ENCODE data around the gene VGLL4.
"Not testable (repeated sequence)": the region's sequence is repeated elsewhere in the genome, so short reads cannot be mapped to it uniquely, and the experiment has no call there.

DNA sequence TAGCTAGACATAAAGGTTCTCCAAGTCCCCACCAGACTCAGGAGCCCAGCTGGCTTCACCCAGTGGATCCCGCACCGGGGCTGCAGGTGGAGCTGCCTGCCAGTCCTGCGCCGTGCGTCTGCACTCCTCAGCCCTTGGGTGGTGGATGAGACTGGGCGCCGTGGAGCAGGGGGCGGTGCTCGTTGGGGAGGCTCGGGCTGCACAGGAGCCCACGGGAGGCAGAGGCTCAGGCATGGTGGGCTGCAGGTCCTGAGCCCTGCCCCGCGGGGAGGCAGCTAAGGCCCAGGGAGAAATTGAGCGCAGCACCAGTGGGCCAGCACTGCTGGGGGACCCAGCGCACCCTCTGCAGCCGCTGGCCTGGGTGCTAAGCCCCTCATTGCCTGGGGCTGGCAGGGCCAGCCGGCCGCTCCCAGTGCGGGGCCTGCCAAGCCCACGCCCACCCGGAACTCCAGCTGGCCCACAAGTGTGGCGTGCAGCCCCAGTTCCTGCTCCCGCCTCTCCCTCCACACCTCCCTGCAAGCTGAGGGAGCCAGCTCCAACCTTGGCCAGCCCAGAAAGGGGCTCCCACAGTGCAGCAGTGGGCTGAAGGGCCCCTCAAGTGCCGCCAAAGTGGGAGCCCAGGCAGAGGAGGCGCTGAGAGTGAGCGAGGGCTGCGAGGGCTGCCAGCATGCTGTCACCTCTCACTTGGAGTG, 130.4 kb downstream of the VGLL4 start:
- not testable (repeated sequence) for TF ChIP-seq SUZ12 (IDR thresholded peaks at IDR 0.05); ELF4 (IDR thresholded peaks at IDR 0.05); SP1 (IDR thresholded peaks at IDR 0.05); BHLHE40 (IDR thresholded peaks at IDR 0.05; ENCODE audit: borderline replicate concordance); ZNF384 (IDR thresholded peaks at IDR 0.05); FOXA1 (IDR thresholded peaks at IDR 0.05); CTBP1 (IDR thresholded peaks at IDR 0.05; ENCODE audit: borderline replicate concordance); FOXK2 (IDR thresholded peaks at IDR 0.05); TARDBP (IDR thresholded peaks at IDR 0.05)
